Subcutaneous adipose tissue (tissue), 4 donors: ENCODE data around the gene SYNGR3. TPM values are rescaled to one million over a fixed set of nuclear protein-coding genes. Genes with fewer than 3 reads are reported as not detected.

Experiments
- CTCF ChIP-seq: fragments of 450-650 bp; IDR thresholded peaks from one replicate; pipeline ENCODE4 v1.5.1; 2016; ENCODE audit warnings: low read depth, mild to moderate bottlenecking, control low read depth, antibody characterized with exemption, moderate library complexity
- total RNA-seq, 4 donors: library from RNA; depleted of rRNA; stranded (reverse); fragments of >200 nt; gene quantifications; one replicate each; pipeline ENCODE4 v1.1.0, GENCODE V29; 2016

SYNGR3 gene
- total RNA-seq, 4 donors from 2014 or later = not detected

- no peak for TF ChIP-seq CTCF
Measured at GRCh38 chr16:1953734-1954133, 36.0 kb upstream of the SYNGR3 start.

- no peak for TF ChIP-seq CTCF
Measured at GRCh38 chr16:1958715-1959268, 31.0 kb upstream of the SYNGR3 start.

- TF ChIP-seq CTCF = no peak
Measured at GRCh38 chr16:1959269-1960039, 30.3 kb upstream of the SYNGR3 start, which contains the start of gene NDUFB10. Gene NDUFB10, plus strand, starts transcription at chr16:1959538. Its CDS starts 87 bp downstream, at chr16:1959625.

GRCh38 chr16:1960665-1961630 lies 28.8 kb upstream of the SYNGR3 start:
- no peak for TF ChIP-seq CTCF

GRCh38 chr16:1961651-1962067 lies 28.1 kb upstream of the SYNGR3 start:
- no peak for TF ChIP-seq CTCF

- no peak for TF ChIP-seq CTCF
Measured at GRCh38 chr16:1963806-1964505, 25.8 kb upstream of the SYNGR3 start.
